GM13977 (cell line): ENCODE results near the gene ATN1.

Experiments
- DNase-seq: peaks from one replicate; pipeline ENCODE4 v3.0.0; 2012; ENCODE audit warnings: low spot score
- in situ Hi-C: fragments of 300-500 bp; cut with MboI; formaldehyde crosslinking; loops from one replicate; pipeline ENCODE4 v1.12.0; 2022; ENCODE audit warnings: low sequenced_read_pairs, low pct_unique_long_range_greater_than_20kb, mixed read lengths, inconsistent platforms; ENCODE audit not compliant: unreplicated experiment
- TF ChIP-seq, protein P1 (sequence below): IDR thresholded peaks from 2 replicates; pipeline ENCODE4 v1.5.1; 2012; ENCODE audit warnings: mild to moderate bottlenecking, control low read depth; ENCODE audit not compliant: insufficient read depth; ENCODE audit errors: extremely low read depth, missing control alignments

Gene ATN1

DNA sequence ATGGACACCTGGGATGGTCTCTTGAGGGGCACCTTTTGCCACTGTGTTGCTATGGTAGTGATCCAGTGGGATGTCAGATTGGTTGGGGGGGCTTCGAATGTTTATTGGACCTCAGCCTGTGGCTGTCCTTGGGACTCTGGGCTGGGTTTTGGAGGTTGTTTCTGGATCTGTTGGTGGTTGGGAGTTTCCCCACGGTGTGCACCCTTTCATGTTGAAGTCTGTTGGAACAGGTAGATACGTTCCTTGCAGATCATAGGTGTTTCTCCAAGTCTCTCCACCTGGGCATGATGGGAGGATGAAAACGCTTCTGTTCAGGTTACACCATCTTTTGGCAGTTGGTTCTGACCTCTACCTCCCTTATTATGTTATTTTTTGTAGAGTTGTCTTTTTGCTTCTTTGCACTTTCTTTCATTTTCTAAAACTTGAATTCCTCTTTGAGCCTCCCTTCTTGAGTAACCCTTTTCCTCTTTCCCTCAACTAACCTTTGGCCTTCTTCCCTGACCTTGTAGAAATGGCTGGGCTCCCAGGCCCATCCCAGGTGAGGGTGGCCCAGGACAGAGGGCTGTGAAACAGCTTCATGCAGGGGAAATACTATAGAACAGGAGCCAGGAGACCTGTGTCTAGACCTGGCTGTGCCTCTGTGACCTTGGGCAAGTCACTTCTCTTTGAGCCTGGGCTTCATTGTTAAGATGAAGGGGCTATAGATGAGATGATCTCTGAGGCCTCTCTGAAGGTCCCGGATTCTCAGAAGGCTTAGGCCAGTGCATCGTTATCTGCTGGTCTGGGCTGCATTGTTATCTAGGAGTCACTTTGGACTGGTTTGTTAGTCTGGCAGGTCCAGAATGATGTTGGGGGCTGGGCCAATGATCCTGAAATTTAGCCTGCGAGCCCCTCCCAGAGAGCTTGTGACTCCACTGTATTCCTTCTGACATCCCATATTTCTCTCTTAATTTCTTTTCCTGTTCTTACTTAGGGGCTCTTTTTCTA is 2.0 kb downstream of the ATN1 start:
- in situ Hi-C loops: loop anchor here (25.0 kb wide), 1 partner anchor 183 kb away; the partner anchor contains the start of gene C1RL
- no peak for DNase-seq

DNA sequence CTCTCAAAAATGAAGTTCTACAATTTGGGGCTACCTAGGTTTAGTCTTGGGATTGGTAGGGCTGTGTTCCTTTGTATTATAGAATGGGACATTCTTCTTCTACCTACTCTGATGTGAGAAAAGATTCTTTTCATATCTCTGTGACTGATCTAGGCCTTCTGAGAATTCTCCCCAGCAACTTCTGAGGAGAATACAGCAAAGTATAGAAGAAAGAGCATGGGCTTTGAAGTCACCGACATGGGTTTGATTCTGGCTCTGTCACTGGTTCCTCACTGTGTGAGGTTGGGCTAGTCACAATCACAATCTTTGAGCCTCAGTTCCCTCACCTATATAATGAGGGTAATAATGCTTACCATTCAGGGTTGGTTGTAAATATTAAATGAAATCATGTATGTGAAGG is 5.0 kb downstream of the ATN1 start:
- TF ChIP-seq, protein P1, sequence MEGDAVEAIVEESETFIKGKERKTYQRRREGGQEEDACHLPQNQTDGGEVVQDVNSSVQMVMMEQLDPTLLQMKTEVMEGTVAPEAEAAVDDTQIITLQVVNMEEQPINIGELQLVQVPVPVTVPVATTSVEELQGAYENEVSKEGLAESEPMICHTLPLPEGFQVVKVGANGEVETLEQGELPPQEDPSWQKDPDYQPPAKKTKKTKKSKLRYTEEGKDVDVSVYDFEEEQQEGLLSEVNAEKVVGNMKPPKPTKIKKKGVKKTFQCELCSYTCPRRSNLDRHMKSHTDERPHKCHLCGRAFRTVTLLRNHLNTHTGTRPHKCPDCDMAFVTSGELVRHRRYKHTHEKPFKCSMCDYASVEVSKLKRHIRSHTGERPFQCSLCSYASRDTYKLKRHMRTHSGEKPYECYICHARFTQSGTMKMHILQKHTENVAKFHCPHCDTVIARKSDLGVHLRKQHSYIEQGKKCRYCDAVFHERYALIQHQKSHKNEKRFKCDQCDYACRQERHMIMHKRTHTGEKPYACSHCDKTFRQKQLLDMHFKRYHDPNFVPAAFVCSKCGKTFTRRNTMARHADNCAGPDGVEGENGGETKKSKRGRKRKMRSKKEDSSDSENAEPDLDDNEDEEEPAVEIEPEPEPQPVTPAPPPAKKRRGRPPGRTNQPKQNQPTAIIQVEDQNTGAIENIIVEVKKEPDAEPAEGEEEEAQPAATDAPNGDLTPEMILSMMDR: no peak
- in situ Hi-C loops: loop anchor here (25.0 kb wide), 1 partner anchor 180 kb away; the partner anchor contains the start of gene C1RL
- no peak for DNase-seq

More for the DNA sequence above, 2.0 kb downstream of the ATN1 start:
- TF ChIP-seq, protein P1: no peak

GRCh38 chr12:6934110-6934509 is 6.4 kb downstream of the ATN1 start:
- in situ Hi-C loops: loop anchor here (25.0 kb wide), 1 partner anchor 178 kb away; the partner anchor contains the start of gene C1RL
- TF ChIP-seq, protein P1: no peak
- no peak for DNase-seq

DNA sequence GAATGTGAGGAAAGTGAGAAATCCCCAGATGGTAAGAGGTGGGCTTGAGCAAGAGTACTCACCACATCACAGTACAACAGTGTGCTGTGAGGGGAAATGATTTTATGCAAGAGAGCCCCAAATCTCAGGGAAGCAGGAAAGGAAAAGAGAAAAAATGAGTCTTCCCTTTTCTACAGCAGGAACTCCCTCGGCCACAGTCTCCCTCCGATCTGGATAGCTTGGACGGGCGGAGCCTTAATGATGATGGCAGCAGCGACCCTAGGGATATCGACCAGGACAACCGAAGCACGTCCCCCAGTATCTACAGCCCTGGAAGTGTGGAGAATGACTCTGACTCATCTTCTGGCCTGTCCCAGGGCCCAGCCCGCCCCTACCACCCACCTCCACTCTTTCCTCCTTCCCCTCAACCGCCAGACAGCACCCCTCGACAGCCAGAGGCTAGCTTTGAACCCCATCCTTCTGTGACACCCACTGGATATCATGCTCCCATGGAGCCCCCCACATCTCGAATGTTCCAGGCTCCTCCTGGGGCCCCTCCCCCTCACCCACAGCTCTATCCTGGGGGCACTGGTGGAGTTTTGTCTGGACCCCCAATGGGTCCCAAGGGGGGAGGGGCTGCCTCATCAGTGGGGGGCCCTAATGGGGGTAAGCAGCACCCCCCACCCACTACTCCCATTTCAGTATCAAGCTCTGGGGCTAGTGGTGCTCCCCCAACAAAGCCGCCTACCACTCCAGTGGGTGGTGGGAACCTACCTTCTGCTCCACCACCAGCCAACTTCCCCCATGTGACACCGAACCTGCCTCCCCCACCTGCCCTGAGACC is 7.8 kb downstream of the ATN1 start:
- TF ChIP-seq, protein P1: no peak
- no peak for DNase-seq
- in situ Hi-C loops: loop anchor here (25.0 kb wide), 1 partner anchor 177 kb away; the partner anchor contains the start of gene C1RL

GRCh38 chr12:6936194-6936635 is 8.5 kb downstream of the ATN1 start:
- TF ChIP-seq, protein P1: no peak
- in situ Hi-C loops: loop anchor here (25.0 kb wide), 1 partner anchor 176 kb away; the partner anchor contains the start of gene C1RL
- DNase-seq: no peak
